Measurements from ENCODE around the gene CAMK1. TPM values are rescaled to one million over a fixed set of nuclear protein-coding genes. Genes with fewer than 3 reads are reported as not detected.

CAMK1 gene
- total and polyA plus RNA-seq, 2 donors from 2014 or later = 31.2 to 52.7 TPM

GRCh38 chr3:9727041-9727595 is 42.6 kb downstream of the CAMK1 start:
- Histone ChIP-seq H3K27me3 (ENCODE audit: control insufficient read depth, insufficient read depth, low read length) (no peaks in the 10 kb centered on the region), H3K9me3 (ENCODE audit: control insufficient read depth in 2 of 3, insufficient read depth in 1 of 3, low read length in 3 of 3) (no peaks in the 10 kb centered on the region), H3K9ac (ENCODE audit: low read length in 3 of 3) (no peak overlapping the region), H3K36me3 (ENCODE audit: control insufficient read depth in 2 of 3, insufficient read depth in 3 of 3, low read length in 3 of 3) (no peaks in the 10 kb centered on the region), H3K4me1 (ENCODE audit: control insufficient read depth in 2 of 3, insufficient read depth in 2 of 3, low read depth in 1 of 3, low read length in 3 of 3) (peaks cover 0 to 3% (median 0%) of the 10 kb centered on the region in 3 donors), H3K27ac (ENCODE audit: low read depth in 2 of 2, low read length in 2 of 2) (no peak overlapping the region), H3K4me3 (ENCODE audit: low read length in 3 of 3) (no peak overlapping the region)
- intact Hi-C loops (cut with DNase I) = no loop called here
- TF ChIP-seq CTCF (IDR thresholded peaks at IDR 0.05; ENCODE audit: borderline replicate concordance, extremely low read depth, insufficient read depth) = no peak
- no peak for DNase-seq
- FAIRE-seq = no peak

- Histone ChIP-seq H3K4me3 (ENCODE audit: low read length in 3 of 3) (no peak overlapping the region), H3K9ac (ENCODE audit: low read length in 3 of 3) (no peak overlapping the region), H3K27ac (ENCODE audit: low read depth in 2 of 2, low read length in 2 of 2) (no peak overlapping the region), H3K36me3 (ENCODE audit: control insufficient read depth in 2 of 3, insufficient read depth in 3 of 3, low read length in 3 of 3) (no peaks in the 10 kb centered on the region), H3K9me3 (ENCODE audit: control insufficient read depth in 2 of 3, insufficient read depth in 1 of 3, low read length in 3 of 3) (no peaks in the 10 kb centered on the region), H3K27me3 (ENCODE audit: control insufficient read depth, insufficient read depth, low read length) (no peaks in the 10 kb centered on the region), H3K4me1 (ENCODE audit: control insufficient read depth in 2 of 3, insufficient read depth in 2 of 3, low read depth in 1 of 3, low read length in 3 of 3) (peaks cover 0 to 2% (median 0%) of the 10 kb centered on the region in 3 donors)
- no peak for DNase-seq
- TF ChIP-seq CTCF (IDR thresholded peaks at IDR 0.05; ENCODE audit: borderline replicate concordance, extremely low read depth, insufficient read depth) = no peak
- no peak for FAIRE-seq
- intact Hi-C loops (cut with DNase I) = no loop called here
Measured at GRCh38 chr3:9725775-9726515, 43.8 kb downstream of the CAMK1 start.

GRCh38 chr3:9721700-9722060 is 48.1 kb downstream of the CAMK1 start:
- Histone ChIP-seq H3K4me3 (ENCODE audit: low read length in 3 of 3) (no peak overlapping the region), H3K9me3 (ENCODE audit: control insufficient read depth in 2 of 3, insufficient read depth in 1 of 3, low read length in 3 of 3) (no peaks in the 10 kb centered on the region), H3K9ac (ENCODE audit: low read length in 3 of 3) (no peak overlapping the region), H3K27ac (ENCODE audit: low read depth in 2 of 2, low read length in 2 of 2) (no peak overlapping the region), H3K27me3 (ENCODE audit: control insufficient read depth, insufficient read depth, low read length) (no peaks in the 10 kb centered on the region), H3K36me3 (ENCODE audit: control insufficient read depth in 2 of 3, insufficient read depth in 3 of 3, low read length in 3 of 3) (no peaks in the 10 kb centered on the region), H3K4me1 (ENCODE audit: control insufficient read depth in 2 of 3, insufficient read depth in 2 of 3, low read depth in 1 of 3, low read length in 3 of 3) (no peaks in the 10 kb centered on the region)
- intact Hi-C loops (cut with DNase I) = no loop called here
- no peak for TF ChIP-seq CTCF (IDR thresholded peaks at IDR 0.05; ENCODE audit: borderline replicate concordance, extremely low read depth, insufficient read depth)
- FAIRE-seq (no peak), DNase-seq (no peak)

Data from kidney (tissue), 14 donors.